GM21367 (cell line): ENCODE results near the gene PRXL2C.
"Not testable (repeated sequence)": the region's sequence is repeated elsewhere in the genome, so short reads cannot be mapped to it uniquely, and the experiment has no call there.

Experiments used
- ATAC-seq: cut with Tn5 transposase; IDR thresholded peaks from one replicate; pipeline ENCODE4 v1.9.1; 2021; ENCODE audit not compliant: unreplicated experiment

PRXL2C gene

GRCh38 chr9:96651626-96652025, 3.5 kb downstream of the PRXL2C start:
- no peak for ATAC-seq

GRCh38 chr9:96649620-96650324, 5.3 kb downstream of the PRXL2C start:
- ATAC-seq = no peak

GRCh38 chr9:96646081-96646991, 8.8 kb downstream of the PRXL2C start:
- no peak for ATAC-seq

- ATAC-seq = no peak
Measured at GRCh38 chr9:96644137-96644536, 11.0 kb downstream of the PRXL2C start.

- ATAC-seq = no peak
Measured at GRCh38 chr9:96641514-96641913, 13.6 kb downstream of the PRXL2C start.

GRCh38 chr9:96638606-96639364, 16.3 kb downstream of the PRXL2C start:
- ATAC-seq = no peak

GRCh38 chr9:96636368-96636767, 18.7 kb downstream of the PRXL2C start:
- ATAC-seq = no peak

GRCh38 chr9:96633579-96633978, 21.5 kb downstream of the PRXL2C start:
- ATAC-seq = not testable (repeated sequence)

- ATAC-seq = no peak
Measured at GRCh38 chr9:96626912-96627311, 28.2 kb downstream of the PRXL2C start.

GRCh38 chr9:96621618-96622017, 33.5 kb downstream of the PRXL2C start:
- no peak for ATAC-seq

GRCh38 chr9:96620832-96621269, 34.3 kb downstream of the PRXL2C start:
- ATAC-seq = no peak

GRCh38 chr9:96620181-96620514, 35.0 kb downstream of the PRXL2C start:
- ATAC-seq = no peak

- ATAC-seq = no peak
Measured at GRCh38 chr9:96619491-96620180, 35.5 kb downstream of the PRXL2C start, which contains the start of gene CDC14B. Gene CDC14B (minus strand): TSS chr9:96619843. CDS start chr9:96619378, 465 bp downstream.

GRCh38 chr9:96619124-96619465, 36.0 kb downstream of the PRXL2C start:
- no peak for ATAC-seq

- ATAC-seq = no peak
Measured at GRCh38 chr9:96618209-96619123, 36.7 kb downstream of the PRXL2C start.

GRCh38 chr9:96617439-96618185, 37.5 kb downstream of the PRXL2C start:
- ATAC-seq = no peak

GRCh38 chr9:96616817-96617438, 38.2 kb downstream of the PRXL2C start:
- no peak for ATAC-seq

GRCh38 chr9:96615411-96615810, 39.7 kb downstream of the PRXL2C start:
- no peak for ATAC-seq

GRCh38 chr9:96614664-96615063, 40.5 kb downstream of the PRXL2C start:
- not testable (repeated sequence) for ATAC-seq
